K562 (cell line): ENCODE measurements around the gene DNAH9.

ENCODE experiments used
- CTCF ChIP-seq, 3 experiments: IDR thresholded peaks in 2 of 3; conservative IDR thresholded peaks in 1 of 3; 2 replicates each; pipeline ENCODE4 v1.5.1; 2011 to 2012; ENCODE audit warnings: low read length in 3 of 3, mild to moderate bottlenecking in 3 of 3, control low read depth in 2 of 3, improper control_type of control experiment in 1 of 3, inconsistent platforms in 1 of 3, low read depth in 1 of 3, mixed read lengths in 1 of 3, moderate library complexity in 1 of 3; ENCODE audit not compliant: insufficient read depth in 2 of 3
- E2F6 ChIP-seq, 2 experiments: IDR thresholded peaks; 2 replicates each; pipeline ENCODE4 v1.6.1; 2011; ENCODE audit warnings: borderline replicate concordance in 1 of 2, control low read depth in 1 of 2, low read depth in 1 of 2, low read length in 1 of 2, mild to moderate bottlenecking in 1 of 2, mixed read lengths in 1 of 2, moderate library complexity in 1 of 2; ENCODE audit not compliant: insufficient read depth in 1 of 2, insufficient read length in 1 of 2, poor library complexity in 1 of 2, severe bottlenecking in 1 of 2; ENCODE audit errors: extremely low read depth in 1 of 2
- FOSL1 ChIP-seq: fragments of 200-800 bp; sonication (Bioruptor generic); conservative IDR thresholded peaks from 2 replicates; pipeline ENCODE4 v1.6.1; 2016; ENCODE audit warnings: missing genetic modification characterization, missing compliant biosample characterization
- FOXA1 ChIP-seq: fragments of 450-650 bp; IDR thresholded peaks from 2 replicates; pipeline ENCODE4 v1.6.1; 2016; ENCODE audit warnings: mild to moderate bottlenecking, borderline replicate concordance
- HNRNPK ChIP-seq: fragments of 200-400 bp; formaldehyde crosslinking; IDR thresholded peaks from one replicate; pipeline ENCODE4 v1.6.1; 2018; ENCODE audit warnings: mild to moderate bottlenecking, low read depth, low read length; ENCODE audit not compliant: poor library complexity, severe bottlenecking
- KLF1 ChIP-seq: fragments of 450-650 bp; IDR thresholded peaks from 2 replicates; pipeline ENCODE4 v1.6.1; 2016; ENCODE audit warnings: missing genetic modification characterization, missing compliant biosample characterization
- KLF13 ChIP-seq: fragments of 450-650 bp; IDR thresholded peaks from 2 replicates; pipeline ENCODE4 v1.6.1; 2016; ENCODE audit warnings: missing genetic modification characterization, low read depth, mild to moderate bottlenecking, missing compliant biosample characterization, moderate library complexity, borderline replicate concordance
- NR2F6 ChIP-seq: fragments of 450-650 bp; formaldehyde crosslinking; IDR thresholded peaks from 2 replicates; pipeline ENCODE4 v1.4.0; 2020; ENCODE audit warnings: mild to moderate bottlenecking
- RBBP5 ChIP-seq: fragments of 200-600 bp; sonication (generic); IDR thresholded peaks from 2 replicates; pipeline ENCODE4 v1.6.1; 2012; ENCODE audit warnings: borderline replicate concordance, mild to moderate bottlenecking, low read length, control low read depth, inconsistent platforms; ENCODE audit not compliant: insufficient read depth, poor library complexity, severe bottlenecking
- ZBTB34 ChIP-seq: fragments of 250-450 bp; sonication (Bioruptor Pico); IDR thresholded peaks from 2 replicates; pipeline ENCODE4 v1.8.0; 2021; ENCODE audit warnings: mild to moderate bottlenecking, moderate library complexity
- ZC3H8 ChIP-seq: fragments of 450-650 bp; IDR thresholded peaks from 2 replicates; pipeline ENCODE4 v1.6.1; 2017
- ZNF316 ChIP-seq: fragments of 450-650 bp; IDR thresholded peaks from 2 replicates; pipeline ENCODE4 v1.6.1; 2016
- ZNF551 ChIP-seq: fragments of 250-450 bp; sonication (Bioruptor Pico); IDR thresholded peaks from 2 replicates; pipeline ENCODE4 v1.5.0; 2021; ENCODE audit warnings: mild to moderate bottlenecking, moderate library complexity
- ZNF707 ChIP-seq: fragments of 250-450 bp; sonication (Bioruptor Pico); conservative IDR thresholded peaks from 2 replicates; pipeline ENCODE4 v1.8.0; 2022; ENCODE audit warnings: inconsistent platforms, mild to moderate bottlenecking, moderate library complexity

GRCh38 chr17:11704041-11704440 is 105.8 kb downstream of the DNAH9 start:
- TF ChIP-seq ZBTB34 (CRISPR knock-in tag): no peak
- no peak for TF ChIP-seq KLF13 (tag)
- TF ChIP-seq FOSL1 (tag): no peak
- TF ChIP-seq CTCF (IDR thresholded peaks at IDR 0.05 in 2 of 3, conservative IDR thresholded peaks at IDR 0.05 in 1 of 3; ENCODE audit: insufficient read depth in 2 of 3, low read depth in 1 of 3, low read length in 3 of 3): no peak
- TF ChIP-seq E2F6 (IDR thresholded peaks at IDR 0.05; ENCODE audit: borderline replicate concordance in 1 of 2, extremely low read depth in 1 of 2, insufficient read depth in 1 of 2, insufficient read length in 1 of 2, low read depth in 1 of 2, low read length in 1 of 2, poor library complexity in 1 of 2, severe bottlenecking in 1 of 2): no peak
- no peak for TF ChIP-seq ZC3H8
- TF ChIP-seq NR2F6 (CRISPR knock-in tag): no peak
- TF ChIP-seq FOXA1: no peak
- TF ChIP-seq KLF1 (tag): no peak
- no peak for TF ChIP-seq ZNF316
- no peak for TF ChIP-seq RBBP5
- TF ChIP-seq ZNF707: no peak
- no peak for TF ChIP-seq HNRNPK
- no peak for TF ChIP-seq ZNF551
